Fibroblast of lung (primary cell): ENCODE measurements around the gene CLEC16A. TPM values are rescaled to one million over a fixed set of nuclear protein-coding genes. Genes with fewer than 3 reads are reported as not detected.

ENCODE experiments used
- DNase-seq, 2 donors: peaks; one replicate each; pipeline versions ENCODE4 v3.0.0 to v3.0.0-alpha.2; 2010; ENCODE audit warnings: low read depth in 2 of 2
- H2AFZ ChIP-seq: 2 replicates; pipeline ENCODE4 v1.5.1; 2012; ENCODE audit warnings: low read length, control low read depth, inconsistent platforms
- H3K27ac ChIP-seq: 2 replicates; pipeline ENCODE4 v1.5.1; 2011; ENCODE audit warnings: low read length, control low read depth; ENCODE audit not compliant: insufficient read depth
- H3K27me3 ChIP-seq: 2 replicates; pipeline ENCODE4 v1.5.1; 2011; ENCODE audit warnings: mild to moderate bottlenecking, low read length; ENCODE audit not compliant: control insufficient read depth, insufficient read depth
- H3K36me3 ChIP-seq: 2 replicates; pipeline ENCODE4 v1.5.1; 2011; ENCODE audit warnings: low read length; ENCODE audit not compliant: control insufficient read depth, insufficient read depth
- H3K4me1 ChIP-seq: 2 replicates; pipeline ENCODE4 v1.5.1; 2011; ENCODE audit warnings: low read length; ENCODE audit not compliant: control insufficient read depth, insufficient read depth; ENCODE audit errors: extremely low read depth
- H3K4me2 ChIP-seq: 2 replicates; pipeline ENCODE4 v1.5.1; 2011; ENCODE audit warnings: low read length, control low read depth; ENCODE audit not compliant: insufficient read depth; ENCODE audit errors: extremely low read depth
- H3K4me3 ChIP-seq, 4 experiments: fragments of 200-600 bp in 1 of 4; sonication (generic) in 1 of 4; replicated peaks in 1 of 4; 2 replicates each; pipeline ENCODE4 v1.5.1; 2011 to 2016; ENCODE audit warnings: low read length in 4 of 4, low read depth in 3 of 4, mild to moderate bottlenecking in 3 of 4, control low read depth in 2 of 4, inconsistent platforms in 1 of 4, mixed read lengths in 1 of 4; ENCODE audit not compliant: insufficient read depth in 1 of 4; ENCODE audit errors: control extremely low read depth in 1 of 4
- H3K79me2 ChIP-seq: 2 replicates; pipeline ENCODE4 v1.5.1; 2012; ENCODE audit warnings: mild to moderate bottlenecking, low read length, inconsistent platforms; ENCODE audit not compliant: control insufficient read depth, insufficient read depth
- H3K9ac ChIP-seq: 2 replicates; pipeline ENCODE4 v1.5.1; 2011; ENCODE audit warnings: mild to moderate bottlenecking, low read length, control low read depth; ENCODE audit not compliant: insufficient read depth
- H3K9me3 ChIP-seq: 2 replicates; pipeline ENCODE4 v1.5.1; 2012; ENCODE audit warnings: low read depth, low read length; ENCODE audit not compliant: control insufficient read depth, insufficient read depth
- H4K20me1 ChIP-seq: 2 replicates; pipeline ENCODE4 v1.5.1; 2011; ENCODE audit warnings: low read length; ENCODE audit not compliant: control insufficient read depth, insufficient read depth; ENCODE audit errors: extremely low read depth
- CTCF ChIP-seq, 2 donors: IDR thresholded peaks in 1 of 2; conservative IDR thresholded peaks in 1 of 2; 1 replicate in 1 of 2; 2 replicates in 1 of 2; pipeline ENCODE4 v1.5.1; 2011 to 2012; ENCODE audit warnings: low read length in 2 of 2, control low read depth in 1 of 2, inconsistent platforms in 1 of 2, low read depth in 1 of 2, mild to moderate bottlenecking in 1 of 2
- EZH2 ChIP-seq: IDR thresholded peaks from 2 replicates; pipeline ENCODE4 v1.5.1; 2012; ENCODE audit warnings: low read length, control low read depth, mild to moderate bottlenecking; ENCODE audit errors: missing control alignments
- polyA plus RNA-seq, 2 donors: library from polyadenylated mRNA; depleted of rRNA in 1 of 2; stranded (reverse) in 1 of 2; unstranded in 1 of 2; fragments of >200 nt; gene quantifications; 2 replicates each; pipeline ENCODE4 v1.2.1, GENCODE V29; 2011 to 2012; ENCODE audit warnings: missing spikeins in 1 of 2
- total RNA-seq: library from RNA; depleted of rRNA; stranded (reverse); fragments of >200 nt; gene quantifications from 2 replicates; pipeline ENCODE4 v1.2.1, GENCODE V29; 2014

CLEC16A gene
- total and polyA plus RNA-seq, 2 donors (not counting 1 experiment from before 2014, with no cell fraction given), result 9.1 to 22.0 TPM

DNA sequence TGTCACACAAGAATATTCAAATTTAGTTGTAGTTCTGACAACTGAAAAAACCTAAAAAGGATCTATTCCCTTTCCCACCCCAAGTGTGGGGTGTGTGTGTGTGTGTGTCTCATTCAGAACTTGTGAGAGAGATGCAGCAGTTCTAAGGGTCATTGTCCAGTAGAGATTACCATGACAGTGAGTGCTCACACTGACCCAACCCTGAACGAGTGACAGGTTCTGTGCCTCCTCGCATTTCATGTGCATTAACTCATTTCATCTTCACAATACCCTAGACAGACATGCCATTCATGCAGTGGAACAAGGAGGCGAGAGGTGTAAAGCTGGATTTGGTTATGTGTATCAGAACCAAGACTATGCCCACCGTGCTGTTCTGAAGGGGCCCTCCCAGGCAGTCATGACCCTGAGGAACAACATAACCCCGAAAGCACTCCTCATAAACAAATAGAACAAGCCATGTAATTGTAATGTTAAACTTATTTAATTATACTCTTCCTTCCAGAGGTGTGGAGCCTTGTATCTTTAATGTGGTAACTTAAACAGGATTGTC is 102.1 kb downstream of the CLEC16A start:
- H2AFZ ChIP-seq, result no peak overlapping the region
- H3K9me3 ChIP-seq, result no peaks in the 10 kb centered on the region
- H3K4me2 ChIP-seq, result peak overlapping the region; percentile 16
- H3K79me2 ChIP-seq, result no peaks in the 10 kb centered on the region
- H3K9ac ChIP-seq, result no peak overlapping the region
- H3K4me3 ChIP-seq, result no peak overlapping the region
- TF ChIP-seq CTCF (conservative IDR thresholded peaks at IDR 0.05 in 1 of 2, IDR thresholded peaks at IDR 0.05 in 1 of 2; ENCODE audit: low read depth in 1 of 2, low read length in 2 of 2) (no peak), EZH2 (no peak)
- H3K36me3 ChIP-seq, result peaks cover 5% of the 10 kb centered on the region
- no peaks in the 10 kb centered on the region for H3K27me3 ChIP-seq
- no peaks in the 10 kb centered on the region for H4K20me1 ChIP-seq
- DNase-seq, result no peak
- peak overlapping the region; percentile 86 for H3K27ac ChIP-seq
- peaks cover 22% of the 10 kb centered on the region for H3K4me1 ChIP-seq

DNA sequence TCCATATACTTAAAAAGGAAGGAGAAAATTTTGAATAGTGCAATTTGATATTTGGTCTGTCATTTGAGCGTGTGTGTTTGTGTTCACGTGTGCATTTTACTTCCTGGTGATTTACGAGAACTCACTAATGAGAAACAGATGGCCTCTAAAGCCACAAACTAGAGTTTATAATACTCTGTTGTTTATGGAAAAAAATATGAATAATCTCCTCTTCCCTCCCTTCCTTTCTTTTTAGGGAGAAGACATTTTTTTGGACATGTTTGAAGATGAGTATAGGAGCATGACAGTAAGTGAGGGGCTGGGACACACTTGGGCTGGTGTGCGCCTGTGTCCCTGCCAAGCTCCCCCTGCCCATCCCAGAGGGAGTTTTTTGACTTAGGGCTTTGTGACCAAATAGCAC is 102.7 kb downstream of the CLEC16A start:
- no peaks in the 10 kb centered on the region for H3K79me2 ChIP-seq
- H3K9me3 ChIP-seq, result no peaks in the 10 kb centered on the region
- H3K4me3 ChIP-seq, result no peak overlapping the region
- peaks cover 7% of the 10 kb centered on the region for H3K36me3 ChIP-seq
- H3K4me1 ChIP-seq, result peaks cover 22% of the 10 kb centered on the region
- TF ChIP-seq EZH2, result no peak
- no peak for TF ChIP-seq CTCF (conservative IDR thresholded peaks at IDR 0.05 in 1 of 2, IDR thresholded peaks at IDR 0.05 in 1 of 2; ENCODE audit: low read depth in 1 of 2, low read length in 2 of 2)
- H3K27me3 ChIP-seq, result no peaks in the 10 kb centered on the region
- DNase-seq, result peak; percentile 71 to 95
- no peak overlapping the region for H2AFZ ChIP-seq
- H4K20me1 ChIP-seq, result no peaks in the 10 kb centered on the region
- peak overlapping the region; percentile 57 for H3K4me2 ChIP-seq
- H3K9ac ChIP-seq, result peak overlapping the region; percentile 25
- H3K27ac ChIP-seq, result peak overlapping the region; percentile 86

DNA sequence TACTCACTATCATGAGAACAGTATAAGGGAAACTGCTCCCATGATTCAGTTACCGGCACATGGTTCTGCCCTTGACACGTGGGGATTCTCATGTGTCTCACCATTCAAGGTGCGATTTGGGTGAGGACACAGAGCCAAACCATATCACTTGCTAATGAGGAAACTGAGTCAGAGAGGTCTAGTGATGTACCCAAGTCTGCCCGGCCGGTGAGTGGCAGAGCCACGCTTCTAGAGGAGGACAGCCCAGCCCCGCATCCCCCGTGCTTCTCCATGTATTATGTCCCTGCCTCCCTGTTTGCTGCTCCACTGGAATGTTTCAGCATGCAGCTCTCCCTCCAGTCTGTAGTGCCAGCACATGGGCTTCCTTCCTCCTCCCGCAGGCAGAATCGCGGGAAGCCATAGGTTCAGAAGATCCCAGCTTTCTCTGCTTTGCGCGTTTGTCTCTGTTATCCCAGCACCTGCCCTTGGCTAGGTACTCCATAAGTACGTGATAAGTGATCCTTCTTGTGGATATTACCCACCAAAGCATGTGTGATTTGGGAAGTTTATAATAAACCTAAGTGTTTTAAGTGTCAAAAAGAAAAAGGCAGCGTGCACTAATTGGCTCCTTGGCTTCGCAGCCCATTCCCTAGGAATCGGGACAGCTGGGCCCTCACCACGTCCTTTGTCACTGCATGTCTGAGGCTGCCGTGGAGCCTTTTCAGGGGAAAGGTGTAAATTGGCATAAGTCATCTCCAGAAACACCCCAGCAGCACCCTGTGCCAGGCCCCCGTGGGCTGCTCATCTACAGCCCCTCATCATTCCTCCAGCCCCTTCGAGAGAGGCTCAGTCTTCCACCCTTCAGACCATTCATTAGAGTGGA is 103.8 kb downstream of the CLEC16A start:
- no peaks in the 10 kb centered on the region for H3K27me3 ChIP-seq
- TF ChIP-seq EZH2 (no peak), CTCF (conservative IDR thresholded peaks at IDR 0.05 in 1 of 2, IDR thresholded peaks at IDR 0.05 in 1 of 2; ENCODE audit: low read depth in 1 of 2, low read length in 2 of 2) (no peak)
- no peak overlapping the region for H3K4me2 ChIP-seq
- no peaks in the 10 kb centered on the region for H3K79me2 ChIP-seq
- H3K27ac ChIP-seq, result peak overlapping the region; percentile 86
- H3K36me3 ChIP-seq, result peaks cover 7% of the 10 kb centered on the region
- no peak overlapping the region for H2AFZ ChIP-seq
- no peak overlapping the region for H3K4me3 ChIP-seq
- H4K20me1 ChIP-seq, result no peaks in the 10 kb centered on the region
- DNase-seq, result no peak
- peaks cover 22% of the 10 kb centered on the region for H3K4me1 ChIP-seq
- H3K9me3 ChIP-seq, result no peaks in the 10 kb centered on the region
- H3K9ac ChIP-seq, result no peak overlapping the region
